Endothelial cell of umbilical vein (primary cell): ENCODE results near the gene MUC22.

Experiments
- CTCF ChIP-seq, 2 donors: IDR thresholded peaks; 1 replicate in 1 of 2; 2 replicates in 1 of 2; pipeline ENCODE4 v1.5.1; 2011; ENCODE audit warnings: low read length in 2 of 2, mild to moderate bottlenecking in 2 of 2, moderate library complexity in 2 of 2, control low read depth in 1 of 2, inconsistent platforms in 1 of 2, low read depth in 1 of 2; ENCODE audit not compliant: insufficient read depth in 1 of 2; ENCODE audit errors: extremely low read depth in 1 of 2
- EZH2 ChIP-seq: IDR thresholded peaks from 2 replicates; pipeline ENCODE4 v1.6.1; 2012; ENCODE audit warnings: borderline replicate concordance, low read depth, mild to moderate bottlenecking, moderate library complexity, low read length, inconsistent platforms; ENCODE audit not compliant: severe bottlenecking
- FOS ChIP-seq: IDR thresholded peaks from 2 replicates; pipeline ENCODE4 v1.6.1; 2011; ENCODE audit warnings: mild to moderate bottlenecking, low read length, moderate library complexity, borderline replicate concordance; ENCODE audit not compliant: insufficient read depth
- POLR2A ChIP-seq: IDR thresholded peaks from 2 replicates; pipeline ENCODE4 v1.6.1; 2012; ENCODE audit warnings: low read depth, mild to moderate bottlenecking, control low read depth, low read length
- POLR2AphosphoS5 ChIP-seq: IDR thresholded peaks from 2 replicates; pipeline ENCODE4 v1.6.1; 2012; ENCODE audit warnings: low read depth, mild to moderate bottlenecking, control low read depth, low read length, moderate library complexity; ENCODE audit not compliant: insufficient read depth

DNA sequence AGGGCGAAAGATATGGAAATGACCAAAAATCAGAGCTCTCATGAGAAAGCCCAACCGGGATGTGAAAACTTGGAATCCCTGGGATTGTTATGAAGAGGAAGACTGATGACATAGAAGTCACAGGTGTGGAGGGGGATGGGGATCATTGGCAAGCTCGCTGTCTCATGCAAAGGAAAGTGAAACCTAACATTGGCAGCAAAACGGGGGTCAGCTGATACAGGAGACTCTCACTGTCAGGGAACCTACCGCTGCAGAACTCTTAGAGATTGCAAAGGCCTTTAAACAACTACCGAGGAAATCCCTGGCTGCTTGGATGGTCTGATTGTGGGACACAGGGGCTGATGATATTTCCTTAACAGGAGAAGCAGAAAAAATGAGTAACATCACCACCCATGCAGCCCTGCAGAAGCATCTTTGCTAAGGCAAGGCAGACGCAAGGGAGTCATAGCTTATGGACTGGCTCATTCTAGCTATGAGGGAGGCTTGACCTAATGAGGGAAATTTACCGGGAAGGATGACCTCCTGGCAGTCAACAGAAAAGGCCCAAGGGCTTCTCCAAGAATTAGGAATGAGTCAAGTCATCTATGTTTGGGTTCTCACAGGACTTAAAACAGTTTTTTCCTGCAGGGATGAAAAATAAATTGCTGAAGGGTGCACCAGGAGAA, 19.7 kb upstream of the MUC22 start:
- TF ChIP-seq POLR2A (no peak), CTCF (IDR thresholded peaks at IDR 0.05; ENCODE audit: extremely low read depth in 1 of 2, insufficient read depth in 1 of 2, low read depth in 1 of 2, low read length in 2 of 2) (no peak), EZH2 (no peak), POLR2AphosphoS5 (no peak), FOS (no peak)
